AG04449 (cell line): ENCODE results near the gene TNS3.

ENCODE experiments used
- CTCF ChIA-PET: fragments of 350-600 bp; formaldehyde crosslinking; extraction: SDS; loops from one replicate; lab custom pipeline; 2021; ENCODE audit warnings: antibody characterized with exemption; lab: Yijun Ruan, JAX
- POLR2A ChIA-PET: fragments of 400-600, 350-600 bp; formaldehyde crosslinking; extraction: SDS; loops from one replicate; lab custom pipeline; 2020; ENCODE audit warnings: antibody characterized with exemption, inconsistent platforms; lab: Yijun Ruan, JAX
- DNase-seq: peaks from one replicate; pipeline ENCODE4 v3.0.0-alpha.2; 2010; ENCODE audit warnings: low read depth, low spot score
- H3K4me3 ChIP-seq: 2 replicates; pipeline ENCODE4 v1.5.1; 2011; ENCODE audit warnings: low read depth, mild to moderate bottlenecking, control low read depth, low read length
- CTCF ChIP-seq: IDR thresholded peaks from one replicate; pipeline ENCODE4 v1.5.1; 2011; ENCODE audit warnings: mild to moderate bottlenecking, moderate library complexity, low read length, control low read depth, inconsistent platforms; ENCODE audit not compliant: insufficient read depth; ENCODE audit errors: missing control alignments

The TNS3 gene

GRCh38 chr7:47383696-47384445 lies 198.0 kb downstream of the TNS3 start:
- no peak overlapping the region for H3K4me3 ChIP-seq
- no peak for TF ChIP-seq CTCF
- DNase-seq, result no peak
- POLR2A ChIA-PET, result interaction anchor here (0.6 to 1.1 kb wide), 2 partner anchors 9 to 112 kb away, joined by 3 read pairs; no protein-coding TSS in a partner anchor
- CTCF ChIA-PET, result interaction anchor here (0.7 to 5.2 kb wide), 4 partner anchors 9 to 118 kb away, joined by 3 to 31 read pairs (median 11); no protein-coding TSS in a partner anchor

DNA sequence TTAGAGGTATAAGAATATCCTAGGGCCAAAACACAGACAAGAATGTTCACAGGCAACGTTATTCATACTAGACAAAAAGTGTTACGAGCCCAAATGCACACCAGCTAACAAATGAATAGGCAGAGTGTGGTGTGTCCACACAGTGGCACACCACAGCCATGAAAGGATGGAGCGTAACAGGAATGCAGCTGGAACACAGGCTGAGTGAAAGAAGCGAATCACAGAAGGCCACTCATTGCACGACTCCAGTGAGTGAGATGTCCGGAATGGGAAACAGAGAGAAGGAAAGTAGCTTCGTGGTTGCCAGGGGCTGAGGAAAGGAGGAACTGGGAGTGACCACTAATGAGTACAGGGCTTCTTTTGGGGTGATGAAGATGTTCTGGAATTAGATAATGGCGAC lies 198.8 kb downstream of the TNS3 start:
- no peak for DNase-seq
- CTCF ChIA-PET, result interaction anchor here (0.7 to 5.2 kb wide), 4 partner anchors 10 to 129 kb away, joined by 3 to 31 read pairs (median 10); no protein-coding TSS in a partner anchor

GRCh38 chr7:47382200-47382599 lies 199.7 kb downstream of the TNS3 start:
- CTCF ChIA-PET, result interaction anchor here (1.4 to 5.2 kb wide), 3 partner anchors 11 to 128 kb away, joined by 3 to 31 read pairs (median 16); no protein-coding TSS in a partner anchor
- H3K4me3 ChIP-seq, result no peak overlapping the region
- TF ChIP-seq CTCF, result no peak
- POLR2A ChIA-PET, result interaction anchor here (0.7 kb wide), 2 partner anchors 13 to 112 kb away, joined by 3 read pairs; no protein-coding TSS in a partner anchor
- no peak for DNase-seq

More for the DNA sequence above, 198.8 kb downstream of the TNS3 start:
- POLR2A ChIA-PET, result interaction anchor here (0.6 to 1.1 kb wide), 3 partner anchors 9 to 113 kb away, joined by 3 read pairs; no protein-coding TSS in a partner anchor
- peak; percentile 3 for TF ChIP-seq CTCF
- H3K4me3 ChIP-seq, result no peak overlapping the region

DNA sequence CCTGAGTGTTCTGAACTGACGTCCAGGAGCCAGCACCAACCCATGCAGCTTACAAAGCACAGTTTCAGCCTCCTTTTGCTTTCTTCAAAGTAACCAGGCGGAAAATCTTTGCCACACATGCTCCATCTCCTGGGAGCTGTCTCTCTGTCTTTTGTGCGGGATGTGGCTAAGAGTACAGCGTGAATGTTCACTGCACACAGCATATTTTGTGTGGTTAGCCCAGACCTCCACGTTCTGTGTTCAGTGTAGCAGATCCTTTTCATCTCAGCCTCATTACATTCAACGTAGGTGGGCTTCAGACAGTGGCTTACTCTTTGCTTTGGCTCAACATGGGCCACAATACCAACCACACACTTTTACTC lies 200.8 kb downstream of the TNS3 start:
- no peak for DNase-seq
- no peak overlapping the region for H3K4me3 ChIP-seq
- POLR2A ChIA-PET, result no interaction called here
- no peak for TF ChIP-seq CTCF
- CTCF ChIA-PET, result interaction anchor here (1.0 to 5.2 kb wide), 5 partner anchors 12 to 122 kb away, joined by 3 to 19 read pairs (median 6); no protein-coding TSS in a partner anchor

GRCh38 chr7:47380325-47381133 lies 201.4 kb downstream of the TNS3 start:
- H3K4me3 ChIP-seq, result no peak overlapping the region
- no peak for TF ChIP-seq CTCF
- POLR2A ChIA-PET, result no interaction called here
- DNase-seq, result no peak
- CTCF ChIA-PET, result interaction anchor here (1.0 to 5.2 kb wide), 6 partner anchors 10 to 122 kb away, joined by 3 to 19 read pairs (median 4); no protein-coding TSS in a partner anchor
